GM10847 (cell line): ENCODE results near the gene WDR46.

Experiments
- POLR2A ChIP-seq: IDR thresholded peaks from 2 replicates; pipeline ENCODE4 v1.6.1; 2011; ENCODE audit not compliant: insufficient read length; ENCODE audit errors: extremely low read depth

The WDR46 gene, protein sequence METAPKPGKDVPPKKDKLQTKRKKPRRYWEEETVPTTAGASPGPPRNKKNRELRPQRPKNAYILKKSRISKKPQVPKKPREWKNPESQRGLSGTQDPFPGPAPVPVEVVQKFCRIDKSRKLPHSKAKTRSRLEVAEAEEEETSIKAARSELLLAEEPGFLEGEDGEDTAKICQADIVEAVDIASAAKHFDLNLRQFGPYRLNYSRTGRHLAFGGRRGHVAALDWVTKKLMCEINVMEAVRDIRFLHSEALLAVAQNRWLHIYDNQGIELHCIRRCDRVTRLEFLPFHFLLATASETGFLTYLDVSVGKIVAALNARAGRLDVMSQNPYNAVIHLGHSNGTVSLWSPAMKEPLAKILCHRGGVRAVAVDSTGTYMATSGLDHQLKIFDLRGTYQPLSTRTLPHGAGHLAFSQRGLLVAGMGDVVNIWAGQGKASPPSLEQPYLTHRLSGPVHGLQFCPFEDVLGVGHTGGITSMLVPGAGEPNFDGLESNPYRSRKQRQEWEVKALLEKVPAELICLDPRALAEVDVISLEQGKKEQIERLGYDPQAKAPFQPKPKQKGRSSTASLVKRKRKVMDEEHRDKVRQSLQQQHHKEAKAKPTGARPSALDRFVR

DNA sequence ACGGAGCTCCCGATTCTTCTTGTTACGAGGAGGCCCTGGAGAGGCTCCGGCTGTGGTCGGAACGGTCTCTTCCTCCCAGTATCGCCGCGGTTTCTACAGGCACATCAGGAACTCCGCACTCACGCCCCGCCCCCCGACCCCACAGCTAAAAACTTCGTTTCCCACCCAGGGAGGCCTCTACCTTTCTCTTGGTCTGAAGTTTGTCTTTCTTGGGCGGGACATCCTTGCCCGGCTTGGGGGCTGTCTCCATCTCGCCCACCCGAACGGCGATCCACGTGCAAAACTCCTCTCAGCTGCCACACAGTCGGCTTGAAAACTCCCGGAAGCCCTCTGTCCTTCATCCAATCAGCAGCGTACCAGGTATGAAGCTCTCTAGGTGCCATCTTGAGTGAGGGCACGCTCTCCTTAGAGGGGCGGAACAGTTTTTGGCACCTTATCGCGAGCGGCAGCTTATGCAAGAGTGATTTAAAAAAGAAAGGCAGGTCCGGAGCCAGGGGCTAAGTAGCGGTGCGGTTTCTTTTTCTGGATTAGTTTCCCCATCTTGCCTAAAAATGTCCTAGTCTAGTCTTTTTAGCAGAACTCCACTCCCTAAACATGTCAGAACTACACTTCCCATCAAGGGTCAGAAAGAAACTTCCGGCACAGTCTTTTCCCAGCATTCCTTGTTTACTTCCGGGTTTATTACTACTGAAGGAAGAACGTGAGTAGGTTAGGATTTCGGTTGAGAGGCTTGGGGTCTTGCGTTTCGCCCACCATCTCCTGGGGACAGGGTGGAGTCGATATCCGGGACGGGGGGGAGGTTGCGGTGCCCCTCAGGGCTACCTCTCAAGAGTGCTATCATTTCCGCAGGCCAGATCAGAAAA is at the start of gene WDR46, which contains the start of gene PFDN6:
WDR46 (minus strand) TSS at position 319 of the 863 bp plus-strand sequence; CDS start at position 250, 69 bp downstream.
PFDN6 (plus strand) TSS at position 681 of the 863 bp plus-strand sequence. CDS start 256 bp downstream, outside the sequence.
- TF ChIP-seq POLR2A, result no peak

GRCh38 chr6:33336495-33336894 is 47.5 kb upstream of the WDR46 start:
- TF ChIP-seq POLR2A, result no peak

DNA sequence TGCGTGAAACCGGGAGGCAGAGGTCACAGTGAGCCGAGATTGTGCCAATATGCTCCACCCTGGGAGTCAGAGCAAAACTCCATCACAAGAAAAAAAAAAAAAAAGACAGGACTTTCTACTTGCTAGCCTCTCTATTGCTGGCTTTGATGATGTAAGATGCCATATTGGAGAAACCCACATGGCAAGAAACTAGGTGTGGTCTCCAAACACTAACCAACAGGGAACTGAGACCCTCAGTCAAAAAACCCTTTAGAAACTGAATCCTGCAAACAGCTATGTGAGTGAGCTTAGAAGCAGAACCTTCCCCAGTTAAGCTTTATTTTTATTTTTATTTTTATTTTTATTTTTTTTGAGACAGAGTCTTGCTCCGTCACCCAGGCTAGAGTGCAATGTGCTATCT is 46.9 kb upstream of the WDR46 start:
- TF ChIP-seq POLR2A, result no peak

GRCh38 chr6:33333666-33334065 is 44.6 kb upstream of the WDR46 start:
- TF ChIP-seq POLR2A, result no peak

DNA sequence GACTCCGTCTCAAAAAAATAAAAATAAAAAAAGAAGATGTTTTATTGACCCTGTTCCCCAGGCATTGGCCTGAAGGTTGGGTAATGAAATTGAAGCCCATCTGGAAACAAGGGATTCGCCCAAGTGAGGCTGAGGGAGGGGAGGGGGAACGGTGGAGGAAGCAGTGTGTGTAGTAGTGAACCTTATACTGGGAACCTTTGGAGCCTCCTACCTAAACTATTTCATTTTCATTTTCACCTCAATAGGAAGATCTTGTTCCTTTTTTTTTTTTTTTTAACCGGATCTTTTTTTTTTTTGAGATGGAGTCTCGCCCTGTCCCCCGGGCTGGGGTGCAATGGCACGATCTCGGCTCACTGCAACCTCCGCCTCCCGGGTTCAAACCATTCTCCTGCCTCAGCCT is 41.7 kb upstream of the WDR46 start:
- no peak for TF ChIP-seq POLR2A

- TF ChIP-seq POLR2A, result no peak
Observed at GRCh38 chr6:33329058-33329457, 40.0 kb upstream of the WDR46 start.

GRCh38 chr6:33324125-33324524 is 35.1 kb upstream of the WDR46 start:
- no peak for TF ChIP-seq POLR2A

GRCh38 chr6:33323623-33323948 is 34.5 kb upstream of the WDR46 start:
- no peak for TF ChIP-seq POLR2A

- no peak for TF ChIP-seq POLR2A
Observed at GRCh38 chr6:33321227-33321626, 32.2 kb upstream of the WDR46 start.

DNA sequence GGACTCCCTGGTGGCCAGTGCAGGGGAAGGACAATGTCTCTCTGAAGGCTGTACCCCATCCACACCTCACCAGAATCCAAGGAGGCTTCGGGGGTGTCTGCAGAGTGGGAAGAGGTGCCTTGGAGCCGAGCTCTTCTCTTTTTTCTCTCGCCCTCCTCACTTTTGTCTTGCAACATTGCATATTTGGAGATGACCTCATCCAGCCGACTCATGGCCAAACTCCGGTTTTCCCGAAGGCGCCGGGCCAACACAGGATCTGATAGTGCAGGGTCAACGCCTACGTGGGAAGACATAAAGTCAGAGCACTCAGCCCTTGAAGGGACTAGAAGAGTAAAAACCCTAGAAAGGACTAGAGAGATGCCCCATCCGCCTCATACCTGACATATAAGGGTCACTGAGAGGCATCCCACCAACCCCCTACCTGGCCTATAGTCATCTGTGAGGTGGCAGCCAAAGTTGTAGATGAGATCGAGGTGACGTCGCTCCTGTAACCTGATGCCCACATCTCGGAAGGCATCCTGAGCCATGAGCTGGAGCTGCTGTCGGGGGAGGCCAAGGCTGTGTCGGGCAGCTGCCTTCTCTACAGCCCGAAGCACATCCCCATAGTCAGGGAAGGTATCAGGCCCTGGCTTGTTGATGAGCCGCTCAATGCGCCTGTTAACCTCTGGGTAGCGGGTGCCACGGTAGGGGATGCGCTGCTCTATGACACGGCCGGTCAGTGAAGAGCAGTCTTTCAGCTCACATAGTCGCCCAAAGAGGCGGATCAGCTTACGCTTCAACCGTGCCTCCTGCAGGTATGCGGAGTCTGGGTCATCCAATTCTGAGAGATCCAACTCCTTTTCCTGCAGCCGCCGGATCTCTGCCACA is 31.5 kb upstream of the WDR46 start:
- TF ChIP-seq POLR2A, result no peak

DNA sequence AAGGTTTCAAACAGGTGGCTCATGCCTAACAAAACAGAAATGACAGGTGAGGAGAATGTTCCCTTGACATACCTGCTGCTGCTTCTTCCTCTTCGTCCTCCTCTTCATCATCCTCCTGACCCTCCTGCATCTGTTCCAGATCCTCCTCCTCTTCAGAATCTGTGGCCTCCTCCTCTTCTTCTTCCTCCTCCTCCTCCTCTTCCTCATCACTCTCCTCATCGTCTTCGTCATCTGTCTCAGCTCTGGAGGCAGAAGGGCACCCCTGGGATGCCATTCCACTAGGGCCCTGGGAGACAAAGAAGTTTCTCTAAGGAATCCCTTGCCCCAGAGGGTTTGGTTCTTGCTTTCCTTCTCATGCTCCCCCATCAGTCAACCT is 30.9 kb upstream of the WDR46 start:
- no peak for TF ChIP-seq POLR2A

DNA sequence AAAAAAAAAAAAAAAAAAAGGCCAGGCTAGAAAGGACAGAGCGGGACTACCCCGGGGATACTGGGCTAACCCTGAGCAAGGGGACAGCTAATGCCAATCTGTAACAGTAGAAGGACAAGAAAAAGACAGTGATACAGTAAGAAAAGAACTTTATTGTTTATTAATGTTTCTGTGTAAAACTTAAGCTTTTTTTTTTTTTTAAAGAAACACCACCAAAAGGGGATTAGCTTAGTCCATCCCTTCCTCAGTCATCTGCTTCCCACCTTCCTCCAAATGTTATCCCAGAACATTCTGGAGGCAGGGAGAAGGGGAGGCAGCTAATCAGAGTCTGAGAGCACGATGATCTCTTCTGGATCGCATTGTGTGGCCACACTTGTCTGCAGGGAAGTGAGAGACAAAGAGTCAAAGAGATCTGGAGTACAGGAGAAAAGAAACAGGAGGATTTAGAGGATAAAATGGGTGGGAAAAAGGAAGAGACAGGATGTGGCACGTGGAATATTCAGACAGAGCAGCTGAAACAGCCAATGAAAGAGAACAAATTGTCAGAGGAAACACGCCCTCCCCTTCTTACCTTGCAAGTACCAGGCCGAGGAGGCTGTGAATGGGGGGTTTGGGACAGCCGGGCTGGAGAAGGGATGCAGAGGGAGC is 29.5 kb upstream of the WDR46 start:
- TF ChIP-seq POLR2A, result no peak

DNA sequence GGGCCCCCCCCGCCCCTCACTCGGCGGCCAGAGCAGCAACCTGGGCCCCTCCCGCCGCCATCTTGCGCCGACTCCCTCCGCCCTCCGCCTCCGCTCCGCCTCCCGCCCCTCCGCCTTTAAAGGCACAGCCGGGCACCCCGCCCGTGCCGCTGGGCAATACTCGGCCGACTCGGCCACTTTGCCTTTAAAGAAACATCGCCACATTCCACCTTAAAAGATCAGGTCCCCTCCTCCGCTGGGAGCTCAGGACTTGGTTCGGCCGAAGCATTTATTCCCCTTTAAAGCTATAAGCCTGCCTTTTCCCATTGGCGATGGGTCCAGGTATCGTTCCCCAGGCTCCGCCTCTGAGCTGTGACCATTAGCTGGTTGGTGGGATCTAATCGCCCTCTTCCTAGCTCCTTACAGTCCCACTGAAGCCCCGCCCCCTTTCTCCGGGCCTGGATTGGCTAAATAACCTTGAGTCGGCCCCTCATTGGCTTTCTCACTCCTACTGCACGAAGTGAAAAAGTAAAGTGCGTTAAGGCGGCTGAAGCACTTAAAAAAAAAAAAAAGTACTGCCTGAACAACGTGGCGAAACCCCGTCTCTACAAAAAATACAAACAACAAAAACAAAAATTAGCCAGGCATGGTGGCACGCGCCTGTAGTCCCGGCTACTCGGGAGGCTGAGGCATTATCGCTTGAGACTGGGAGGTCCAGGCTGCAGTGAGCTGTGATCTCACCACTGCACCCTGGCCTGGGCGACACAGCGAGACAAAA is 28.8 kb upstream of the WDR46 start, which contains the start of gene ZBTB22:
ZBTB22 (minus strand) TSS at position 76 of the 757 bp plus-strand sequence. CDS start 828 bp downstream, outside the sequence.
- peak; percentile 27 for TF ChIP-seq POLR2A

GRCh38 chr6:33317419-33317668 is 28.3 kb upstream of the WDR46 start:
- TF ChIP-seq POLR2A, result no peak
